ENCODE data around the gene ACVR1C.

GRCh38 chr2:157486596-157487270, 141.9 kb downstream of the ACVR1C start:
- TF ChIP-seq CTCF (IDR thresholded peaks at IDR 0.05): no peak
- no peak for TF ChIP-seq POLR2AphosphoS5 (IDR thresholded peaks at IDR 0.05)
- TF ChIP-seq EP300 (IDR thresholded peaks at IDR 0.05): no peak
- no peak for TF ChIP-seq POLR2A (IDR thresholded peaks at IDR 0.05)
